Right lobe of liver (tissue), 4 donors: ENCODE measurements around the gene OR1S1.

Experiments used
- CTCF ChIP-seq, 4 donors: fragments of 200-600 bp in 3 of 4; fragments of 450-650 bp in 1 of 4; IDR thresholded peaks; one replicate each; pipeline versions ENCODE4 v1.5.1 to v1.8.0; 2016 to 2022; ENCODE audit warnings: antibody characterized with exemption in 4 of 4, mild to moderate bottlenecking in 2 of 4
- POLR2A ChIP-seq: fragments of 450-650 bp; IDR thresholded peaks from one replicate; pipeline ENCODE4 v1.6.1; 2017; ENCODE audit warnings: antibody characterized with exemption, mild to moderate bottlenecking
- donor health status: DM: no; HTN: no; CAD: no.
- donor health status: DM: no; HTN: no; CAD: no.
- donor health status: DM: no; HTN: yes; CAD: no.

- no peak for TF ChIP-seq POLR2A
- TF ChIP-seq CTCF (IDR thresholded peaks at IDR 0.05) = no peak
Observed at GRCh38 chr11:58259983-58260382, 47.5 kb downstream of the OR1S1 start.
